A549 (cell line): ENCODE results near the gene CRACR2B. TPM values are rescaled to one million over a fixed set of nuclear protein-coding genes. Genes with fewer than 3 reads are reported as not detected.

Source experiments
- ATAC-seq, 2 experiments: fragments of 200-7000 bp in 1 of 2; fragments of >200 bp in 1 of 2; cut with Nextera tagmentation in 1 of 2; cut with Tn5 transposase in 1 of 2; 3 replicates each; pipeline versions ENCODE4 v1.8.0 to v1.9.1; 2018 to 2020; ENCODE audit warnings: mild to moderate bottlenecking in 1 of 2, moderate library complexity in 1 of 2
- CTCF ChIA-PET: fragments of 300-600 bp; sonication (Branson Sonifier 250); formaldehyde crosslinking; extraction: SDS; loops from one replicate; lab custom pipeline; 2021; ENCODE audit warnings: antibody characterized with exemption, inconsistent platforms; lab: Yijun Ruan, JAX
- POLR2A ChIA-PET: fragments of 350-600 bp; formaldehyde crosslinking; extraction: SDS; loops from one replicate; lab custom pipeline; 2021; ENCODE audit warnings: antibody characterized with exemption, inconsistent platforms; lab: Yijun Ruan, JAX
- DNase-seq, 2 experiments: peaks; one replicate each; pipeline versions ENCODE4 v3.0.0 to v3.0.0-alpha.2; 2011 to 2016; ENCODE audit warnings: low read depth in 1 of 2, low spot score in 1 of 2
- FAIRE-seq: peaks from 2 replicates; lab custom pipeline; 2011; peaks lifted over from hg19 to GRCh38; lab: Jason Lieb, UNC
- H3K27ac ChIP-seq, 2 experiments: fragments of >200 bp; sonication (Bioruptor Twin); formaldehyde crosslinking; 3 replicates each; pipeline ENCODE4 v1.5.1; 2016 to 2017
- H3K4me1 ChIP-seq: fragments of >200 bp; sonication (Bioruptor Twin); formaldehyde crosslinking; 3 replicates; pipeline ENCODE4 v1.6.1; 2016
- H3K4me2 ChIP-seq: fragments of >200 bp; sonication (Bioruptor Twin); formaldehyde crosslinking; 3 replicates; pipeline ENCODE4 v1.6.1; 2016
- H3K4me3 ChIP-seq: fragments of >200 bp; sonication (Bioruptor Twin); formaldehyde crosslinking; 3 replicates; pipeline ENCODE4 v1.5.1; 2016
- H3K9me3 ChIP-seq: fragments of >200 bp; sonication (Bioruptor Twin); formaldehyde crosslinking; 3 replicates; pipeline ENCODE4 v1.6.1; 2016
- BHLHE40 ChIP-seq: IDR thresholded peaks from 2 replicates; pipeline ENCODE4 v1.6.1; 2012; ENCODE audit warnings: low read depth, low read length, inconsistent platforms
- CBX2 ChIP-seq: fragments of 200-600 bp; sonication (generic); IDR thresholded peaks from 2 replicates; pipeline ENCODE4 v1.6.1; 2016; ENCODE audit warnings: low read depth, mild to moderate bottlenecking, borderline replicate concordance
- CHD2 ChIP-seq: fragments of 150-350 bp; IDR thresholded peaks from 2 replicates; pipeline ENCODE4 v1.6.1; 2014; ENCODE audit warnings: low read length; ENCODE audit not compliant: partially characterized antibody
- ESRRA ChIP-seq: fragments of 150-350 bp; IDR thresholded peaks from 2 replicates; pipeline ENCODE4 v1.6.1; 2014; ENCODE audit warnings: mild to moderate bottlenecking, low read length, borderline replicate concordance
- FOSB ChIP-seq: fragments of 250-450 bp; sonication (Bioruptor Pico); IDR thresholded peaks from 2 replicates; pipeline ENCODE4 v1.5.0; 2020; ENCODE audit warnings: mild to moderate bottlenecking, moderate library complexity
- GATA3 ChIP-seq: IDR thresholded peaks from 2 replicates; pipeline ENCODE4 v1.6.1; 2012; ENCODE audit warnings: borderline replicate concordance
- HDAC2 ChIP-seq: fragments of 200-600 bp; sonication (generic); IDR thresholded peaks from 2 replicates; pipeline ENCODE4 v1.6.1; 2016
- HOXA7 ChIP-seq: fragments of 250-450 bp; sonication (Bioruptor Pico); IDR thresholded peaks from 2 replicates; pipeline ENCODE4 v1.5.0; 2020; ENCODE audit warnings: mild to moderate bottlenecking, moderate library complexity
- HOXB13 ChIP-seq: fragments of 250-450 bp; sonication (Bioruptor Pico); IDR thresholded peaks from 2 replicates; pipeline ENCODE4 v1.5.0; 2020; ENCODE audit warnings: low read depth, mild to moderate bottlenecking, moderate library complexity
- HOXB5 ChIP-seq: fragments of 250-450 bp; sonication (Bioruptor Pico); IDR thresholded peaks from 2 replicates; pipeline ENCODE4 v1.5.0; 2020; ENCODE audit warnings: mild to moderate bottlenecking, moderate library complexity
- JUNB ChIP-seq: fragments of >200 bp; sonication (Bioruptor Twin); formaldehyde crosslinking; IDR thresholded peaks from 2 replicates; pipeline ENCODE4 v1.6.1; 2016
- MYC ChIP-seq: IDR thresholded peaks from 2 replicates; pipeline ENCODE4 v1.6.1; 2012; ENCODE audit warnings: mild to moderate bottlenecking, inconsistent platforms, low read length, improper control_type of control experiment, borderline replicate concordance
- NFE2L2 ChIP-seq: fragments of 150-350 bp; conservative IDR thresholded peaks from 2 replicates; pipeline ENCODE4 v1.6.1; 2014; ENCODE audit warnings: low read length
- POLR2A ChIP-seq: IDR thresholded peaks from 2 replicates; pipeline ENCODE4 v1.6.1; 2012; ENCODE audit warnings: mild to moderate bottlenecking, low read length
- RAD21 ChIP-seq, 2 experiments: fragments of >200 bp in 1 of 2; sonication (Bioruptor Twin) in 1 of 2; formaldehyde crosslinking in 1 of 2; IDR thresholded peaks in 1 of 2; conservative IDR thresholded peaks in 1 of 2; 2 replicates in 1 of 2; 3 replicates in 1 of 2; pipeline ENCODE4 v1.6.1; 2012 to 2018; ENCODE audit warnings: inconsistent platforms in 1 of 2
- RARB ChIP-seq: fragments of 250-450 bp; sonication (Bioruptor Pico); IDR thresholded peaks from 2 replicates; pipeline ENCODE4 v1.8.0; 2021; ENCODE audit warnings: mild to moderate bottlenecking, moderate library complexity
- RCOR1 ChIP-seq: fragments of 150-350 bp; IDR thresholded peaks from 2 replicates; pipeline ENCODE4 v1.6.1; 2014; ENCODE audit warnings: antibody characterized with exemption, low read length, low read depth
- RFX5 ChIP-seq: fragments of 450-650 bp; IDR thresholded peaks from 2 replicates; pipeline ENCODE4 v1.7.1; 2014; ENCODE audit warnings: antibody characterized with exemption, mild to moderate bottlenecking, moderate library complexity
- SMC3 ChIP-seq: fragments of >200 bp; sonication (Bioruptor Twin); formaldehyde crosslinking; IDR thresholded peaks from 3 replicates; pipeline ENCODE4 v1.6.1; 2018; ENCODE audit warnings: inconsistent platforms
- ZC3H11A ChIP-seq: fragments of 450-650 bp; IDR thresholded peaks from 2 replicates; pipeline ENCODE4 v1.6.1; 2014; ENCODE audit warnings: antibody characterized with exemption, mild to moderate bottlenecking
- ZNF302 ChIP-seq: fragments of 250-450 bp; sonication (Bioruptor Pico); IDR thresholded peaks from 2 replicates; pipeline ENCODE4 v1.9.0; 2021; ENCODE audit warnings: inconsistent platforms, mild to moderate bottlenecking, moderate library complexity
- WGBS: methylation state at CpG from one replicate; pipeline ENCODE4 v1.1.6; 2017; ENCODE audit errors: missing lambda C conversion rate; 5-methylcytosine and 5-hydroxymethylcytosine counted together
- polyA plus RNA-seq, 4 experiments: library from polyadenylated mRNA; depleted of rRNA in 3 of 4; stranded (reverse); fragments of >200 nt; fragmentation: RNase III in 1 of 4; extraction: RNeasy Plus Mini Kit Qiagen cat#74134 plus additional on column Dnase treatment in 1 of 4; gene quantifications; 2 replicates in 3 of 4; 3 replicates in 1 of 4; pipeline ENCODE4 v1.2.3, GENCODE V29; 2011 to 2017
- TF ChIP-seq, protein P1 (sequence below): IDR thresholded peaks from 2 replicates; pipeline ENCODE4 v1.6.1; 2012
- TF ChIP-seq, protein P2 (sequence below): fragments of 150-350 bp; IDR thresholded peaks from 2 replicates; pipeline ENCODE4 v1.6.1; 2014; ENCODE audit warnings: low read depth, mild to moderate bottlenecking, low read length
- TF ChIP-seq, protein P3 (sequence below): fragments of >200 bp; sonication (Bioruptor Twin); formaldehyde crosslinking; IDR thresholded peaks from 3 replicates; pipeline ENCODE4 v1.6.1; 2016
- TF ChIP-seq, protein P4 (sequence below): fragments of >200 bp; sonication (Bioruptor Twin); formaldehyde crosslinking; IDR thresholded peaks from 3 replicates; pipeline ENCODE4 v1.5.1; 2016
- TF ChIP-seq, protein P5 (sequence below): fragments of 250-450 bp; sonication (Bioruptor Pico); IDR thresholded peaks from 2 replicates; pipeline ENCODE4 v1.5.0; 2020; ENCODE audit warnings: low read depth, mild to moderate bottlenecking, moderate library complexity

CRACR2B gene
- polyA plus RNA-seq, 2 of the 4 experiments (the other 2 are of a cell fraction), result 1.2 to 3.0 TPM

DNA sequence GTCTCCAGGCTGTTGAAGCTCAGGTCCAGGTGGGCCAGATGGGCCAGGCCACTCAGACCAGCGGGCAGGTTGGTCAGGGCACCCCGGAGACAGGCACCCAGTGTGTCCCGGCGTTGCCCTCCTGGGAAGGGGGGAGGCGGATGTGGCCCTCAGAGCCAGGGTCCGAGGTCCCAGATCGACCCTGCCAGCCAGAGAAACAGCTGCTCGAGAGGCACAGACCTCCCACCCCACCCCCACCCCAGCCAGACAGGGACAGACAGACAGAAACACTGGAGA lies 24.3 kb upstream of the CRACR2B start:
- WGBS, result no CpG with 5 or more reads among the region's 8 CpGs
- Histone ChIP-seq H3K4me2 (no peak overlapping the region; the same call in 2 of the 3 replicates), H3K4me3 (no peak overlapping the region)

DNA sequence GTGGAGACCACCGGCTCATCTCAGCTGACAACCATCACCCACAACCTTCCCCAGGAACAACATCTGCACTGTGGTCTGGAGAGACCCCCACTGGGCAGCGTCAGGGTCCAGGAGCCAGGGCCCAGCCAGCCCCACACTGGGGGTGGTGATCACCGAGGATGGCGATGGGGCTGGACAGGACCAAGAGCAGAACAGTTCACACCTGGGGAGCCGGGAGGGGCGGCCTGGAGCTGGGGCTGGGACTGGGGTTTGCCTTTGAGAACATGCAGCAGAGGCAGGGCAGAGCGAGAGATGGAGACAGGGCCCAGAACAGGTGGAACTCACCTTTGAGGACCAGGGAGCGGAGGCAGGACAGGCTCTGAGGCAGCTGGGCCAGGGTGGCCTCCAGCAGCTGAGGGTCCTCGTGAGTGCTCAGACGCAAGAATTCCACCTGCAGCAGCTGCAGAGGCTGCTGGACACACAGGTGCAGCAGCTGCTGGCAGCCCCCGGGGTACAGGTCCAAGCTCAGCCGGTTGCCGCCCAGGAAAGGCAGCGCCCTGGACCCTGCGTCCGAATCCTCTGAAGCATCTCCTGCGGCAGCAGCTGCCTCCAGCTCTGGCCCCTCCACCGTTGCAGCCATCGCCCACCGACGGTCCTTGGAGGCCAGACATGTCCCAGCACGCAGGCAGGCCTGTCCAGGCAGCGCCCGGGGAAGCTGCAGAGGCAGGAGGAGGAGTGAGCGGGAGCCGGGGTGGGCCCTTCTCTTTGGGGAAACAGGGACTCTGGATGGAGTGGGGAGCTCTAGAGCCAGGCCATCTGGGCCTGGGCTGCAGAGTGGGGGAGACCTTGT lies 23.7 kb upstream of the CRACR2B start:
- TF ChIP-seq RAD21 (conservative IDR thresholded peaks at IDR 0.05 in 1 of 2, IDR thresholded peaks at IDR 0.05 in 1 of 2) (no peak), RFX5 (no peak), RCOR1 (no peak), FOSB (no peak), JUNB (no peak), CBX2 (no peak), RARB (CRISPR knock-in tag) (no peak), CHD2 (no peak), ZNF302 (CRISPR knock-in tag) (no peak), SMC3 (no peak), MYC (no peak), HOXB5 (no peak), NFE2L2 (no peak), HOXA7 (no peak), ESRRA (no peak), POLR2A (no peak)
- TF ChIP-seq, protein P1, sequence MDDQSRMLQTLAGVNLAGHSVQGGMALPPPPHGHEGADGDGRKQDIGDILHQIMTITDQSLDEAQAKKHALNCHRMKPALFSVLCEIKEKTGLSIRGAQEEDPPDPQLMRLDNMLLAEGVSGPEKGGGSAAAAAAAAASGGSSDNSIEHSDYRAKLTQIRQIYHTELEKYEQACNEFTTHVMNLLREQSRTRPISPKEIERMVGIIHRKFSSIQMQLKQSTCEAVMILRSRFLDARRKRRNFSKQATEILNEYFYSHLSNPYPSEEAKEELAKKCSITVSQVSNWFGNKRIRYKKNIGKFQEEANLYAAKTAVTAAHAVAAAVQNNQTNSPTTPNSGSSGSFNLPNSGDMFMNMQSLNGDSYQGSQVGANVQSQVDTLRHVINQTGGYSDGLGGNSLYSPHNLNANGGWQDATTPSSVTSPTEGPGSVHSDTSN, result no peak
- TF ChIP-seq, protein P2, sequence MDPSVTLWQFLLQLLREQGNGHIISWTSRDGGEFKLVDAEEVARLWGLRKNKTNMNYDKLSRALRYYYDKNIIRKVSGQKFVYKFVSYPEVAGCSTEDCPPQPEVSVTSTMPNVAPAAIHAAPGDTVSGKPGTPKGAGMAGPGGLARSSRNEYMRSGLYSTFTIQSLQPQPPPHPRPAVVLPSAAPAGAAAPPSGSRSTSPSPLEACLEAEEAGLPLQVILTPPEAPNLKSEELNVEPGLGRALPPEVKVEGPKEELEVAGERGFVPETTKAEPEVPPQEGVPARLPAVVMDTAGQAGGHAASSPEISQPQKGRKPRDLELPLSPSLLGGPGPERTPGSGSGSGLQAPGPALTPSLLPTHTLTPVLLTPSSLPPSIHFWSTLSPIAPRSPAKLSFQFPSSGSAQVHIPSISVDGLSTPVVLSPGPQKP, result no peak
- TF ChIP-seq, protein P3, sequence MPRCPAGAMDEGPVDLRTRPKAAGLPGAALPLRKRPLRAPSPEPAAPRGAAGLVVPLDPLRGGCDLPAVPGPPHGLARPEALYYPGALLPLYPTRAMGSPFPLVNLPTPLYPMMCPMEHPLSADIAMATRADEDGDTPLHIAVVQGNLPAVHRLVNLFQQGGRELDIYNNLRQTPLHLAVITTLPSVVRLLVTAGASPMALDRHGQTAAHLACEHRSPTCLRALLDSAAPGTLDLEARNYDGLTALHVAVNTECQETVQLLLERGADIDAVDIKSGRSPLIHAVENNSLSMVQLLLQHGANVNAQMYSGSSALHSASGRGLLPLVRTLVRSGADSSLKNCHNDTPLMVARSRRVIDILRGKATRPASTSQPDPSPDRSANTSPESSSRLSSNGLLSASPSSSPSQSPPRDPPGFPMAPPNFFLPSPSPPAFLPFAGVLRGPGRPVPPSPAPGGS, result no peak
- TF ChIP-seq, protein P4, sequence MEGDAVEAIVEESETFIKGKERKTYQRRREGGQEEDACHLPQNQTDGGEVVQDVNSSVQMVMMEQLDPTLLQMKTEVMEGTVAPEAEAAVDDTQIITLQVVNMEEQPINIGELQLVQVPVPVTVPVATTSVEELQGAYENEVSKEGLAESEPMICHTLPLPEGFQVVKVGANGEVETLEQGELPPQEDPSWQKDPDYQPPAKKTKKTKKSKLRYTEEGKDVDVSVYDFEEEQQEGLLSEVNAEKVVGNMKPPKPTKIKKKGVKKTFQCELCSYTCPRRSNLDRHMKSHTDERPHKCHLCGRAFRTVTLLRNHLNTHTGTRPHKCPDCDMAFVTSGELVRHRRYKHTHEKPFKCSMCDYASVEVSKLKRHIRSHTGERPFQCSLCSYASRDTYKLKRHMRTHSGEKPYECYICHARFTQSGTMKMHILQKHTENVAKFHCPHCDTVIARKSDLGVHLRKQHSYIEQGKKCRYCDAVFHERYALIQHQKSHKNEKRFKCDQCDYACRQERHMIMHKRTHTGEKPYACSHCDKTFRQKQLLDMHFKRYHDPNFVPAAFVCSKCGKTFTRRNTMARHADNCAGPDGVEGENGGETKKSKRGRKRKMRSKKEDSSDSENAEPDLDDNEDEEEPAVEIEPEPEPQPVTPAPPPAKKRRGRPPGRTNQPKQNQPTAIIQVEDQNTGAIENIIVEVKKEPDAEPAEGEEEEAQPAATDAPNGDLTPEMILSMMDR, result no peak
- peak overlapping the region; percentile 76 to 90 for H3K27ac ChIP-seq
- ChIA-PET POLR2A (interaction anchor here (2.0 kb wide), 1 partner anchor 16 kb away, joined by 9 read pairs; no protein-coding TSS in a partner anchor), CTCF (interaction anchor here (1.0 to 1.4 kb wide), 3 partner anchors 8 to 21 kb away, joined by 3 to 4 read pairs (median 4); no protein-coding TSS in a partner anchor)
- no peak for DNase-seq
- H3K4me3 ChIP-seq, result peak overlapping the region; percentile 60
- H3K9me3 ChIP-seq, result no peaks in the 10 kb centered on the region
- FAIRE-seq, result no peak
- WGBS, result 89% methylated on average over 23 of the region's 26 CpGs
- peak in 1 of 2 experiments; percentile 2; a peak in 1 of 6 replicates for ATAC-seq
- H3K4me1 ChIP-seq, result peaks cover 22% of the 10 kb centered on the region
- peak overlapping the region; percentile 93 for H3K4me2 ChIP-seq

More for the DNA sequence above, 24.3 kb upstream of the CRACR2B start:
- Histone ChIP-seq H3K9me3 (no peaks in the 10 kb centered on the region), H3K4me1 (peaks cover 21% of the 10 kb centered on the region)
- POLR2A ChIA-PET, result interaction anchor here (2.0 kb wide), 1 partner anchor 16 kb away, joined by 9 read pairs; no protein-coding TSS in a partner anchor
- ATAC-seq, result no peak
- no peak for FAIRE-seq
- TF ChIP-seq HOXB13 (CRISPR knock-in tag) (no peak), RFX5 (no peak), BHLHE40 (no peak), ESRRA (no peak), GATA3 (no peak), HDAC2 (no peak), ZNF302 (CRISPR knock-in tag) (no peak), ZC3H11A (no peak)
- TF ChIP-seq, protein P1, result no peak
- TF ChIP-seq, protein P5, sequence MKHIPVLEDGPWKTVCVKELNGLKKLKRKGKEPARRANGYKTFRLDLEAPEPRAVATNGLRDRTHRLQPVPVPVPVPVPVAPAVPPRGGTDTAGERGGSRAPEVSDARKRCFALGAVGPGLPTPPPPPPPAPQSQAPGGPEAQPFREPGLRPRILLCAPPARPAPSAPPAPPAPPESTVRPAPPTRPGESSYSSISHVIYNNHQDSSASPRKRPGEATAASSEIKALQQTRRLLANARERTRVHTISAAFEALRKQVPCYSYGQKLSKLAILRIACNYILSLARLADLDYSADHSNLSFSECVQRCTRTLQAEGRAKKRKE (CRISPR knock-in tag), result no peak
- TF ChIP-seq, all 56 proteins: peak for 0
- peak overlapping the region in 1 of 2 experiments; percentile 90; a peak in 3 of 6 replicates for H3K27ac ChIP-seq
- DNase-seq, result no peak
- CTCF ChIA-PET, result interaction anchor here (1.1 to 1.4 kb wide), 3 partner anchors 16 to 249 kb away, joined by 3 to 4 read pairs (median 4); no protein-coding TSS in a partner anchor
